Pulmonary artery endothelial cell (primary cell): ENCODE results near the gene MIEF2. TPM values are rescaled to one million over a fixed set of nuclear protein-coding genes. Genes with fewer than 3 reads are reported as not detected.
A peak's percentile ranks its signal among the peaks of the same experiment; 100 is the strongest.
"Not testable (repeated sequence)": the region's sequence is repeated elsewhere in the genome, so short reads cannot be mapped to it uniquely, and the experiment has no call there.

Experiments used
- DNase-seq: peaks from one replicate; pipeline ENCODE4 v3.0.0-alpha.2; 2011; ENCODE audit warnings: low read depth, low spot score
- total RNA-seq: library from RNA; depleted of rRNA; stranded (reverse); fragments of >200 nt; gene quantifications from 2 replicates; pipeline ENCODE4 v1.2.3, GENCODE V29; 2014

Gene MIEF2, protein sequence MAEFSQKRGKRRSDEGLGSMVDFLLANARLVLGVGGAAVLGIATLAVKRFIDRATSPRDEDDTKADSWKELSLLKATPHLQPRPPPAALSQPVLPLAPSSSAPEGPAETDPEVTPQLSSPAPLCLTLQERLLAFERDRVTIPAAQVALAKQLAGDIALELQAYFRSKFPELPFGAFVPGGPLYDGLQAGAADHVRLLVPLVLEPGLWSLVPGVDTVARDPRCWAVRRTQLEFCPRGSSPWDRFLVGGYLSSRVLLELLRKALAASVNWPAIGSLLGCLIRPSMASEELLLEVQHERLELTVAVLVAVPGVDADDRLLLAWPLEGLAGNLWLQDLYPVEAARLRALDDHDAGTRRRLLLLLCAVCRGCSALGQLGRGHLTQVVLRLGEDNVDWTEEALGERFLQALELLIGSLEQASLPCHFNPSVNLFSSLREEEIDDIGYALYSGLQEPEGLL
- total RNA-seq: 10.6 and 16.7 TPM in 2 replicates

DNA sequence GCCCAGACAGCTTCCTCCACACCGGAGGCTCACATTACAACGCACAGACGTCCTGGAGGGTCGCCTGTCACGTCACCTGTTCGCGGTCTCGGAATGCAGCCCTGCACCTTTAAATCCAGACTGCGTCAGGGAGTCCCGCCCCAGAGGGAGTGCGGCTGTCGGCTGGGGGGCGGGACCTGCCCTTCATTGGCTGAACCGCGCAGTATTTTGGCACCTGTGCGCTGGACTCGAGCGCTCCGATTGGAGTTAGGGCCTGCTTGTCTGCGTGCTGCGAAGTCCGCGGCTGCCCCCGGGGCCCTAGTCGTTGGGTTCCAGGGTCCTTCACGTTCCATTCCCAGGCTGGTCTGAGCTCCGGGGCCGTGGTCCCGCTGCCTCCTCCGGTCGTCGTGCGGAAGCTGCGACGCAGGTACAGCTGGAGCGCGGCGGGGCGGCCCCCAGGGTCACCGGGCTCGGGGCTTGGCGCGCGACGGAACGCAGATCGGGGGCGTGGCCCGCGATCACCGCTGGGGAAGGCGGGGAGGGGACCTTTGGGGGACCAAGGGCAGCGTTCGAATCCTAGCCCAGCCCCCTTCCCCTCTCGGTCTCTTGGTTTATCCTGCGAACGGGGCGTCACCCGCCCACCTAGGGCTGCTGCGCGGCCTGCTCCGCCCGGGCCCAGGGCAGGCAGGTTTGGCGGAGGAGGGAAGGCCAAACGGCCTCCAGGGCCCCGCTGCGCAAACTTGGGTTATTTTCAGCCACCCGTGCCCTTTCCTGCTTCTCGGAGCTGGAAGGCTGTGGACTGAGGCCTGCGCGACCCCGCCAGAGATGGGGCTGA, at the start of gene MIEF2:
Gene MIEF2 (plus strand): TSS at position 331 of the 814 bp plus-strand sequence. CDS start 2,059 bp downstream, outside the sequence.
- DNase-seq: peak; percentile 78

DNA sequence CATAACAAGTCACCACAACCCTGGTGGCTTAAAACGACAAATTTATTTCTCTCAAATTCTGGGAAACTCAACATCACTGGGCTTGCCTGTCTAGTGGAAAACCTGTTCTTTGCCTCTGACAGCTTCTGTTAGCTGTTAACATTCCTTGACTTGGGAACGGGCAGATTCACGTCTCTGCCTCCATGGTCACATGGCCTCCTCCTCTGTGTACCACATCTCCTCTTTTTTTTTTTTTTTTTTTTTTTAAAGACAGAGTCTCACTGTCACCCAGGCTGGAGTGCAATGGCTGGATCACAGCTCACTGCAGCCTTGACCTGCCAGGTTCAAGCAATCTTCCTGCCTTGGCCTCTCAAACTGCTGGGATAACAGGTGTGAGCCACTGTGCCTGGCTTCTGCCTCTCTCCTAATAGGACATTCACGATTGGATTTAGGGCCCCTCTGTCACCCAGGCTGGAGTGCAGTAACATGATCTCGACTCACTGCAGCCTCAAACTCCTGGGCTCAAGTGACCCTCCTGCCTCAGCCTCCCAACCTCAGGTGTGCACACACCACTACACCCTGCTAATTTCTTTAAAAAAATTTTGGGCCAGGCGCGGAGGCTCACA, 46.7 kb upstream of the MIEF2 start:
- no peak for DNase-seq

DNA sequence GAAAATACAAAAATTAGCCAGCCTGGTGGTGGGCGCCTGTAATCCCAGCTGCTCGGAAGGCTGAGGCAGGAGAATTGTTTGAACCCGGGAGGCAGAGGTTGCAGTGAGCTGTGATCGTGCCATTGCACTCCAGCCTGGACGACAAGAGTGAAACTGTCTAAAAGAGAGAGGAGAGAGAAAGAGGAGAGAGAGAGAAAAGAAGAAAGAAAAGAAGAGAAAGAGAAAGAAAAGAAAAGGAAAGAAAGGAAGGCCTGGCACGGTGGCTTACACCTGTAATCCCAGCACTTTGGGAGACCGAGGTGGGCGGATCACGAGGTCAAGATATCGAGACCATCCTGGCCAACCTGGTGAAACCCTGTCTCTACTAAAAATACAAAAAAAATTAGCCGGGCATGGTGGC, 43.6 kb upstream of the MIEF2 start:
- not testable (repeated sequence) for DNase-seq

DNA sequence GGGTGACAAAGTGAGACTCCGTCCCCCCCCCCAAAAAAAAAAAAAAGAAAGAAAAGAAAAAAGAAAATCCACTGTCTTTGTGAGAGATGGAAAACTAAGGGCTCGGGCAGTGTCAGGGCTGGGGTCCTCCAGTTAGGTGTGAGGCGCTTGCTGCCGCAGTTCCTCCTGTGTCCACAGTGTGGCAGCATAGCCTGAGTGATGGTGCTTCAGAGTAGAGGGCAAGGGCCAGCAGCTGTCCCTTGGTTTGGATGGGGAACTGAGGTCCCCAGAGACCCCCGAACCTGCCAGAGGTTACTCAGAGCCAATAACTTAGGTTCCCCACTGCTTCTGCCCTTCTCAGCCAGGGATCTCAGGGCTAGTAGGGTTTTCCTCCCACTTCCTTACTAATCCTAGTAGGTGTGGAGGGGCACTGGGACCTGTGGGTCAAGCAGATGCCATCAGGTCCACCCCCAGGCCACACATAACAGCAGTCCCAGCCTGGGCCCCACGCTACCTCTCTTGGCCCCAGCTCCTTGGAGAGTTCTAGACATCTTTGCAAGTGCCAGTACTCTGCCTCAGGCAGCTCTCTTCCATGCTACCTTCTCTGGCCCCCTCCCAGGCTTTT, 42.9 kb upstream of the MIEF2 start:
- no peak for DNase-seq

DNA sequence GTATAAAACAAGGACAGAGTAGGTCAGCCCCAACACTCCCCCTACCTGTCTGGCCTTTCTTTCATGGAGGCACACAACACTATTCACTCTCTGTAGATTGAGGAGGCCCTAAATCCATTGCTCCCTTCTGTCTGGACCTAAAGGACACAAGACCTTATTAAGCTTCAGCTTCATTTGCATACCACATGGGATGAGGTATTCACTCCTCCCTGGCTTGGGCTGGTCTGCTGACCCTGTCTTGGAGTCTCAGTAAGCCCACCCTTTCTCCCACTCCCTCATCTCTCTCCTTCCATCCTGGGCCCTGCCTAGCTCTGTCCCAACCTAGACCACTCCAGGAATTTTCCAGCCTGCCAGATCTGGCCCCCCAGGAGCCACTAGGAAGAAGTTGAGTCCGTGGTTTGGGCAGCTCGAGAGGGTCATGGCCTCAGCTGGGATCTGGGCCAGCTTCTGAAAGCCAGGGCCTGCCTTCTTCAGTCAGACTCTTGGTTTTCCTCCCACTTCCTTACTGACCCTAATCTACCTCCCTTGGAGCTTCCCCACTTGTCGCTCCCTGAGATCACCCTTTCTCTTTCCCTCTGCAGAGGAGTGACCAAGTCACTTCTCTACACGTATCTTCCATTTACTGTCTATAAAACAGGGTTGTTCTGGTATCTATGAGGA, 41.6 kb upstream of the MIEF2 start:
- no peak for DNase-seq

DNA sequence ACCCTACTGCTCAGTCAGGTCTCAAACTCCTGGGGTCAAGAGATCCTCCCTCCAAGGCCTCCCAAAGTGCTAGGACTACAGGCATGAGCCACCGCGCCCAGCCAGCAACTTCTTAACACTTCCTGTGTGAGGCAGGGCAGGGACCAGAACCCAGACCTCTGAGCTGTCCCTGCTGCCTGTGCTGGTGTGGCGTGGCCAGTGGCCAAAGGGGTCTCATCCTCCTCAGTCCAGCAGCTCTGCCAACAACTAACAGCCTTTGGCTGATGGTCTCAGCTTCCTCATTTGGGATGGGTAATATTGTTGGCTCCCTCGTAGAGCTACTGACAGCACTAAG, 36.4 kb upstream of the MIEF2 start:
- no peak for DNase-seq

DNA sequence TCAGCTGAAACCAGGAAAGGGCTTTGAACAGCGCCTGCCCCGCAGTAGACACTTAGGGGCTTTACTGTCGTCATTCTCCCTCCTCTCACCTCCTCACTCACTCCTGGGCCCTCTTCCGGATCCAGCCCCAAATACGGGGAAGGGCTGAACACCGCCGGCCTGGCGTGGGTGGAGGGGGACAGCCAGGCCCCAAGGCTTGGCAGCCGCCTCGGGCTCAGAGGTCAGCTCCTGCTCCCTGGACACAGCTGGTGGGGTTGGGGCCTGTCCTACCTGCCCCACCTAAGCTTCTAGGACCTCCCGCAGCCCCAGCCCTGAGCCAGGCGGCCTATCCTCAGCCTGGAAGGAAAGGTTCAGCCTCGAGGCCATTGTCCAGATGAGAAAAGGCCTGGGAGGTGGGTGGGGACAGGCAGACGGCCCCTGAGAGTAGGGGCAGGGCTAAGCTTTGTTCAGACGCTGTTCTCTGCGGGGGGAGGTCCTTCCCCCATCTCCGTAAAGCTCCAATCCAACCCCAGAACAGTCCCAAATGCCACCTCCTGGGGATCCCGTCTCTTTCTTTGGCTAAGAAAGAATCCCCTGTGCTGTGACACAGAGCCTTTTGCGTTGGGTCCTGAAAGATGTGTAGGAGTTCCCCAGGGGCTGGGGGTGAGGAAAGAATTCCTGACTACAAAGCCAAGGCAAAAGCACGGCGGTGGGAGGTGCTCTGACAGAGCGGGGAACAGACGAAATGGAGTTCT, 35.9 kb upstream of the MIEF2 start:
- DNase-seq: no peak

DNA sequence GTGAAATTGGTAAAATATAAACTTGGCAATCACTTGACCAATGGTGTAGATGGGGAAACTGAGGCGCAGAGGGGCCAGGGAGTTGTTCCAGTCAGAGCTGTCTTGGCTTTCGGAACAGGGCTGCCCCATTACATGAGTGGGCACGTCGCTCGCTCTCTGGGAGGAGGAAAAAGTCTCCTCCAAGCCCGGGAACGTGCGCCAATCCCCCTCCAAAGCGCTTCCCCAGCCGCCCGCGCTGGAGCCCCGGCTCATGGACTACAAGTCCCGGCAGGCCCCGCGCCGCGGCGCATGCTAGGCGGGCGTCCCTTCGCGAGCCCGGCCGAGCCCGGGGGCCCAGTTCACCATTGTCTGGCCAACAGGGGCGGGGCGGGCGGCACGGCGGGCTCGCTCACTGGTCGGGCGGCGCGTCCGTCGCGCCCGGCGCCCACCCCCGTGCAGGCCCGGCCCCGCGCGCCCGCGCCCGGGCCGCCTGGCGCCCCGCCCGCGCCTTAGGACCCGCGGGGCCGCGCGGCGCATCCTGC, 35.3 kb upstream of the MIEF2 start, which contains the start of gene LLGL1:
Gene LLGL1 (plus strand): TSS at position 515 of the 521 bp plus-strand sequence. CDS start 48 bp downstream, outside the sequence.
- peak; percentile 75 for DNase-seq

DNA sequence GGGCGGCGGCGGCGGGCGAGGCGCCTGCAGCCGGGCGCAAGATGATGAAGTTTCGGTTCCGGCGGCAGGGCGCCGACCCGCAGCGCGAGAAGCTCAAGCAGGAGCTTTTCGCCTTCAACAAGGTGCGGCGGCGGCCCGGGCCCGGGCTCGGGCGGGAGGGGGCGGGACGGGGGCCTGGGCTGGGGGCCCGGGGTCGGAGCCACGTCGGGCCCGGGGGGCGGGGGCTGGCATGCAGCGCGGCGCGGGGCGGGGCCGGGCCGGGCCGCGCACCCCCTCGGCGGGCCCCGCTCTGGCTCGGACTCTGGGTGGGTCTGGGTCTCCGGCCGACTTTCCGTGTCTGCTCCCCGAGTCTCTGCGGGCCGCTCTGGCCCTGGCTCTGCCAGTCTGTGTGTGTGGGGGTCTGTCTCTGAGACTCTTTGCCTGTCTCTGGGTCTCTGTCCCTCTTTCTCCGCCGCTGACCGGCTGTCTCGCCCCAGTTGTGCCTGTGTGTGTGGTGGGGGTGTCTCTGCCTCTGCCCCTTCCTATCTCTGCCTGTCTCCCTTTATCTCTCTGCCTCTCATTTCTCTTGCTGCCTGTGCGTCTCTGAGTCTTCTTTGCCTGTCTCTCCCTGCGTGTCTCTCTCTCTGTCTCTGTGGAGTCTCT, 34.7 kb upstream of the MIEF2 start:
- DNase-seq: no peak

DNA sequence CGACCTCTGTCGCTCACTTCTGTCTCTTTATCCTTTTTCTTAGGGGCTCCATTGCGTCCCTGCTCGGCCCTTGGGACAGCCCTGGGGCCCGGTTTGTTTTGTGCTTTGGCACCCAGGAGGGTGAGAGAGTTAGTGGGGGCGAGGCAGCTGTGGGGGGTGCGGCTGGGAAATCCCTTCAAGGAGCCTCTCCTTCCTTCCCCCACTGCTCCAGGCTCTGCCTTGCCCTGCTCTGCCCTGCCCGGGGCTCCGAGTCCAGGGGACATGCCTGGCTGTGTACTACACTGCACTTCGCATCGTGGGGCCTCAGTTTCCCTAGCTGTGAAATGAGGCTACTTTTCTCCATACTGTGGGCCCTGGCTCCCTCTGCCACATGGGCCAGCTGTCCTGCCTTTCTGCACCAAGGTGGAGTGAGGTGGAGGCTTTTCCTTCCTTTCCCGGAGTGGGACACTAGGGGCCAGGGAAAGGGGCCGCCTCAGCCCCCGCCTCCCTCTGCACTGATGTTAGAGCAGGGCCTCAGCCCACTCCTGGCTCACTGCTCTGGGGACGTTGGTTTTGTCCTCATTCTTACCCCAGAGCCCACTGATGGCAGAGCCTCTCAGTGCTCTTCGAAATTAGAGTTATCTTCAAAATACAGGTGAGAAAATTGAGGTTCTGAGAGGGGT, 34.0 kb upstream of the MIEF2 start:
- DNase-seq: no peak

DNA sequence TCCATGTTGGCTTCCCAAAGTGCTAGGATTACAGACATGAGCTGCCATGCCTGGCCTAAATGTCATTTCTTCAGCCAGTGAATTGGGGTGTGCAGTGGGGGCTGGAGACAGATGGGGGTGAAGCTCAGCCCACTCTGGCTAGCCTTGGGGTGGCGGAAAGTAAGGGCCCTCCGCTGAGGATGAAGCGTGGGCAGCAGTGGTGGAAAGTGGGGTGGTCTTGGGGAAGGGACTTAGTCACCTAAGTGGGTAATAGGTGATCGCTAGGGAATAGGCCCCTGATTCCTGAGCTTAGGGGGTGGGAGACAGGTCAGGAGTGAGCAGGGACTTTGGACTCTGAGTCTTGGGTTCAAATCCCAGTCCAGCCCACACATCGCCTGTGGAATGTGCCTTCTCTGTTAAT, 32.8 kb upstream of the MIEF2 start:
- no peak for DNase-seq

DNA sequence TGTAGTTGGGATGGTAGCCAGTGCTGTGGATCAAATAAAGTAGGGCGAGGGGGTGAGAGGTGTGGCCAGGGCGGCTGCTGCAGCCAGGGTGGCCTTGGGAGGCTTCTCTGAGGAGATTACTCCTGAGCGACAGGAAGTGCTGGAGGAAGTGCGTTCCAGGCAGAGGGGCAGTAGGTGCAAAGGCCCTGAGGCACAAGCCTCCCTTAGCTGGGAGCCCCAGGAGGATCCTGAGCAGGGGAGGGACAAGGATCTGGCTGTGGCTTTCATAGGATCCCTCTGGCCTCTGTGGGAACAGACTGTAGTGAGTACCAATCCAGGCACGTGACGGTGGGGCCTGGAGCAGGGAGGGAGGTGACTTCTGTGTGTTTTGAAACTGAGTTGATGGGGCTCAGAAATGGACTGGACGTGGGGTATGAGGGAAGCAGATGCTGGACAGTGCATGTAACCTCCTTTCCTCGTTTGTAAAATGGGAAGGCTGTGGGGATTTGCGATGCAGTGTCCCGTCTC, 32.2 kb upstream of the MIEF2 start:
- DNase-seq: no peak

DNA sequence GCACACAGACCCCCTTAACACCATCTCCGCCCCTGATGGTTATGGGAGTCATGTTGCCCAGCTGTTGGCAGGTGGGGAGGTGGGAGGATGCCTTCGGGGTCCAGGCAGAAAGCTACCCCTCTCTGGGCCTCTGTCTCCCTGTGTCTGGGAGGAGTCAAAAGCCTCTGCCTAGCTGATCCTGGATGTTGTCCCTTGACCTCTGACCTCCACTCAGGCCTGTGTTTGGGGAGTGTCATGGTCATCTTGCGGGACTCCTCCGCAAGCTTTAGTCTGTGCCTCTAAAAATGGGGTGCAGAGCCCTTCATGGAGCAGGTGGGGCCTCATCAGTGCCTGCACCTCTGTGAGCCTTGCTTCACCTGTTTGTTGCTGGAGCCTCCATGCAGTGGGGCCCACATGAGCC, 31.2 kb upstream of the MIEF2 start:
- no peak for DNase-seq

DNA sequence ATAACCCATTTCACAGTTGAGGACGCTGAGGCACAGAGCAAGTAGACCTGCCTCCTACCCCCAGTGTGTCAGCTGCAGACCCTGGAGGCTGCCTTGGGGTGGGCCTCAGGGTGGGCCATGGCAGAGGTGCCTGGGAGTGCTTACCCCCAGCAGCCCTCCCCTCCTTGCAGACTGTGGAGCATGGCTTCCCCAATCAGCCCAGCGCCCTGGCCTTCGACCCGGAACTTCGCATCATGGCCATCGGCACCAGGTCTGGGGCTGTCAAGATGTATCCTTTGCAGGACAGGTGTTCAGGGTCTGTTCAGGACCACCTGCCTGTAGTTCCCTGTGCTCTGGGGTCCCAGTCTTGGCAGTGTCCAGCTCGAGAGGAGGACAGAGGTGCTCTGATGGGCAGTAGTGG, 30.7 kb upstream of the MIEF2 start:
- no peak for DNase-seq

DNA sequence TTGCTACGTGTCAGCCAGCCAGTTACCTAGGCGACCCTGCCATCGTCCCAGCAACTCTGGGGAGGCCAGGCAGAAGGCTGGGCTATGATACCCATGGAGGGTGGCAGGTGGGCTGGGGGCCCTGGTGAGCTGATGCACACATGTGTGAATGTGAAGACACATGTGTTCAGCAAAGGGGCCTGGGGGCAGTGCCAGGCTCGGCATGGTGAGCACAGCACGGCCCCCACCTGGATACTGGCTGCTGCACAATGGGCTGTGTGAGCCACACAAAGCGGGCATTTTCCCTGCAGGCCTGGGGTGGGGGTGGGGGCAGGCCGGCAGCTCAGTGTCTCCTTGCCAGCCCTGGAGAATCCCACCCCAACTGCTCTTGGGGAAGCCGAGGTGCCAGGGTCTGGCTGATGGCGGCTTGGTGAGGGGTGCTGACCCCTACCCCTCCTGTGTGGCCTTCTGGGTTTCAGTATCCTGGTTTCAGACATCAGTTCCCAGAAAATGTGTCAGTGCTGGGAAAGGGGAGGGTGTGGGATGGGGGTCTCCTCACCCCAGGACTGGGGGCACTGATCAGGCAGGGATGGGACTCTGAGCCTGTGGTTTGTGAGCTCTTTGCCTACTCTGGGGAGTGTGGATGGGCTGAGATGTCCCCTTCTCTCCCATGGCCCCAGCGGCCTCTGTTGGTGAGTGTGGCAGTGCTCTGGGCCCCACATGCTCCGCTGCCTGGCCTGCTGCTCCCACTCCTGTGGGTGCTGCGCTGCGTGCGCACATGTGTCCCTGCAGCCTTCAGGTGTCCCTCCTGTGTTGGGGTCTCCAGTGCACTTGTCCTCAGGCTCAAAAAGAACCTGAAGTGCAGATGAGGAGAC, 29.9 kb upstream of the MIEF2 start:
- DNase-seq: no peak

DNA sequence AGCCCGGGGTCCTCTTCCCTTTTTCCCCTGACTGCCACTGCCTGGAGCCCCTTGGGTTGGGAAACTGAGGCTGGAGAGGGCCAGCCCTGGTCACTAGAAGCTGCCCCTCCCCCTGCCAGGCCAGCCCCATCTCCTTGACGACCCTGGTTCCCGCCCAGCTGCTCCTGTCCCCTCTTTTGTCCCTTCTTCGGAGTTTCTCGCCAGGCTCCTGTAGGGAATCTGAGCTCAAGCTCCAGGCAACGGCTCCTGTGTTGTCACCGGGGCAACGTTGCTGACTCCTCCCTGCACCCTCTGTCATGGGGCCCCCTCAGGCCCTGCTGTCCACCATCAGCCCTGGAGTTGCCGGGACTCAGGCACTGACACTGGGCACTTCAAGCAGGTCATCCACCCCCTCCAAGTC, 29.3 kb upstream of the MIEF2 start:
- no peak for DNase-seq

DNA sequence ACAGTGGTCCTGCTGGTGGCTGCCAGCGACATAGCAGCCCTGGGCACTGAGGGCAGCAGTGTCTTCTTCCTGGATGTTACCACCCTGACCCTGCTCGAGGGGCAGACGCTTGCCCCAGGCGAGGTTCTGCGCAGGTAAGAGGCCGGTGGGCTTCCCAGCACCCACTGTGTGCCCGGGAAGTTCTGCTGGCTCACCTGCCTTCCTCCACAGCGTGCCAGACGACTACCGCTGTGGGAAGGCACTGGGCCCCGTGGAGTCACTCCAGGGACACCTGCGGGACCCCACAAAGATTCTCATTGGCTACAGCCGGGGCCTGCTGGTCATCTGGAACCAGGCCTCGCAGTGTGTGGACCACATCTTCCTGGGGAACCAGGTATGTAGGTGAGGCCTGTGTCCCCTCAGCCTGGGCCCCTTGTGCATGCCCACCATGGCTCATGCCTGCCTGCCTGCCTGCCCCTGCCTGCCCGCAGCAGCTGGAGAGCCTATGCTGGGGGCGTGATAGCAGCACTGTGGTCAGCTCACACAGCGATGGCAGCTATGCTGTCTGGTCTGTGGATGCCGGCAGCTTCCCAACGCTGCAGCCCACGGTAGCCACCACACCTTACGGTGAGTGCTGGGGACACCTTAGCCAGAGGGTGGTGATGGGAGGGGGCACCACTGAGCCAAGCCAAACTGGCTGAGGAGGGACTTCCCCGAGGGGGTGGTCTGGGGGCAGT, 26.5 kb upstream of the MIEF2 start:
- DNase-seq: no peak
